Measurements from ENCODE around the gene PTPRR.

The PTPRR gene

GRCh38 chr12:70839544-70839943, 81.0 kb downstream of the PTPRR start:
- no peak overlapping the region for H3K4me3 ChIP-seq (ENCODE audit: low read depth, low read length)
- no peaks in the 10 kb centered on the region for H3K9me3 ChIP-seq (ENCODE audit: control insufficient read depth, low read length)
- H3K9ac ChIP-seq, result no peak overlapping the region
- H3K4me1 ChIP-seq, result no peaks in the 10 kb centered on the region
- H3K36me3 ChIP-seq (ENCODE audit: control insufficient read depth, insufficient read depth, low read length), result no peaks in the 10 kb centered on the region
- no peak overlapping the region for H3K27ac ChIP-seq
- no peak overlapping the region for H2AFZ ChIP-seq
- no peak for TF ChIP-seq CTCF (IDR thresholded peaks at IDR 0.05)
- H3K79me2 ChIP-seq, result no peaks in the 10 kb centered on the region
- H3K4me2 ChIP-seq (ENCODE audit: low read length), result no peak overlapping the region
- H3K27me3 ChIP-seq (ENCODE audit: control insufficient read depth, insufficient read depth, low read length), result no peaks in the 10 kb centered on the region

- no peaks in the 10 kb centered on the region for H3K9me3 ChIP-seq (ENCODE audit: control insufficient read depth, low read length)
- H3K4me1 ChIP-seq, result no peaks in the 10 kb centered on the region
- no peak for TF ChIP-seq CTCF (IDR thresholded peaks at IDR 0.05)
- no peaks in the 10 kb centered on the region for H3K79me2 ChIP-seq
- H3K4me3 ChIP-seq (ENCODE audit: low read depth, low read length), result no peak overlapping the region
- no peaks in the 10 kb centered on the region for H3K27me3 ChIP-seq (ENCODE audit: control insufficient read depth, insufficient read depth, low read length)
- no peak overlapping the region for H3K9ac ChIP-seq
- H3K4me2 ChIP-seq (ENCODE audit: low read length), result no peak overlapping the region
- H3K36me3 ChIP-seq (ENCODE audit: control insufficient read depth, insufficient read depth, low read length), result no peaks in the 10 kb centered on the region
- no peak overlapping the region for H3K27ac ChIP-seq
- no peak overlapping the region for H2AFZ ChIP-seq
These were observed 82.4 kb downstream of the PTPRR start for GRCh38 chr12:70838127-70838526.

- no peak overlapping the region for H3K4me2 ChIP-seq (ENCODE audit: low read length)
- H3K27ac ChIP-seq, result no peak overlapping the region
- no peaks in the 10 kb centered on the region for H3K9me3 ChIP-seq (ENCODE audit: control insufficient read depth, low read length)
- no peaks in the 10 kb centered on the region for H3K79me2 ChIP-seq
- H3K36me3 ChIP-seq (ENCODE audit: control insufficient read depth, insufficient read depth, low read length), result no peaks in the 10 kb centered on the region
- H3K4me3 ChIP-seq (ENCODE audit: low read depth, low read length), result no peak overlapping the region
- no peak for TF ChIP-seq CTCF (IDR thresholded peaks at IDR 0.05)
- no peaks in the 10 kb centered on the region for H3K4me1 ChIP-seq
- no peak overlapping the region for H2AFZ ChIP-seq
- H3K27me3 ChIP-seq (ENCODE audit: control insufficient read depth, insufficient read depth, low read length), result no peaks in the 10 kb centered on the region
- H3K9ac ChIP-seq, result no peak overlapping the region
These were observed 83.5 kb downstream of the PTPRR start for GRCh38 chr12:70837026-70837425.

- no peak overlapping the region for H3K9ac ChIP-seq
- H3K27ac ChIP-seq, result no peak overlapping the region
- H3K4me3 ChIP-seq (ENCODE audit: low read depth, low read length), result no peak overlapping the region
- no peaks in the 10 kb centered on the region for H3K27me3 ChIP-seq (ENCODE audit: control insufficient read depth, insufficient read depth, low read length)
- no peak overlapping the region for H2AFZ ChIP-seq
- no peaks in the 10 kb centered on the region for H3K9me3 ChIP-seq (ENCODE audit: control insufficient read depth, low read length)
- H3K36me3 ChIP-seq (ENCODE audit: control insufficient read depth, insufficient read depth, low read length), result no peaks in the 10 kb centered on the region
- H3K4me1 ChIP-seq, result no peaks in the 10 kb centered on the region
- TF ChIP-seq CTCF (IDR thresholded peaks at IDR 0.05), result no peak
- H3K4me2 ChIP-seq (ENCODE audit: low read length), result no peak overlapping the region
- no peaks in the 10 kb centered on the region for H3K79me2 ChIP-seq
These were observed 84.6 kb downstream of the PTPRR start for GRCh38 chr12:70835948-70836347.

- Histone ChIP-seq H3K4me3 (ENCODE audit: low read depth, low read length) (no peak overlapping the region), H3K79me2 (no peaks in the 10 kb centered on the region), H3K27ac (no peak overlapping the region)
These were observed 89.0 kb downstream of the PTPRR start for GRCh38 chr12:70831543-70831942.

More at GRCh38 chr12:70831543-70831942, 89.0 kb downstream of the PTPRR start:
- TF ChIP-seq CTCF (IDR thresholded peaks at IDR 0.05), result no peak
- H3K9me3 ChIP-seq (ENCODE audit: control insufficient read depth, low read length), result no peaks in the 10 kb centered on the region
- no peak overlapping the region for H3K9ac ChIP-seq
- no peak overlapping the region for H3K4me2 ChIP-seq (ENCODE audit: low read length)
- no peaks in the 10 kb centered on the region for H3K36me3 ChIP-seq (ENCODE audit: control insufficient read depth, insufficient read depth, low read length)
- H2AFZ ChIP-seq, result no peak overlapping the region
- no peaks in the 10 kb centered on the region for H3K27me3 ChIP-seq (ENCODE audit: control insufficient read depth, insufficient read depth, low read length)
- H3K4me1 ChIP-seq, result no peaks in the 10 kb centered on the region

All from parathyroid adenoma (tissue), 2 donors.